GM23338 (cell line): Measurements from ENCODE around the gene KLHDC8A. TPM values are rescaled to one million over a fixed set of nuclear protein-coding genes. Genes with fewer than 3 reads are reported as not detected.
A peak's percentile ranks its signal among the peaks of the same experiment; 100 is the strongest.

Experiments
- ATAC-seq: fragments of 200-7000 bp; cut with Tn5 transposase; 3 replicates; pipeline ENCODE4 v1.9.1; 2020
- DNase-seq: peaks from one replicate; pipeline ENCODE4 v3.0.0-alpha.2; 2015; ENCODE audit warnings: low spot score
- H2AFZ ChIP-seq: fragments of 200-600 bp; sonication (generic); 2 replicates; pipeline ENCODE4 v1.8.0; 2016; ENCODE audit warnings: antibody characterized with exemption, mild to moderate bottlenecking, moderate library complexity
- H3F3A ChIP-seq: fragments of 200-600 bp; sonication (generic); replicated peaks from 2 replicates; pipeline ENCODE4 v1.8.0; 2017; ENCODE audit warnings: antibody characterized with exemption, mixed run types, low read depth
- H3K27ac ChIP-seq: fragments of 200-600 bp; sonication (generic); 2 replicates; pipeline ENCODE4 v1.6.1; 2016; ENCODE audit warnings: low read depth
- H3K27me3 ChIP-seq: fragments of 200-600 bp; sonication (generic); 2 replicates; pipeline ENCODE4 v1.8.0; 2016; ENCODE audit warnings: mild to moderate bottlenecking, mixed run types, moderate library complexity; ENCODE audit not compliant: insufficient read depth
- H3K36me3 ChIP-seq: fragments of 200-600 bp; sonication (generic); 2 replicates; pipeline ENCODE4 v1.8.0; 2016; ENCODE audit warnings: mild to moderate bottlenecking; ENCODE audit not compliant: insufficient read depth
- H3K4me1 ChIP-seq: fragments of 200-600 bp; sonication (generic); 2 replicates; pipeline ENCODE4 v1.8.0; 2016; ENCODE audit warnings: mild to moderate bottlenecking, moderate library complexity; ENCODE audit not compliant: insufficient read depth
- H3K4me2 ChIP-seq: fragments of 200-600 bp; sonication (generic); 2 replicates; pipeline ENCODE4 v1.7.1; 2017; ENCODE audit warnings: mixed run types
- H3K4me3 ChIP-seq: fragments of 200-600 bp; sonication (generic); 2 replicates; pipeline ENCODE4 v1.6.1; 2016; ENCODE audit warnings: mixed run types
- H3K79me2 ChIP-seq: fragments of 200-600 bp; sonication (generic); replicated peaks from 2 replicates; pipeline ENCODE4 v1.8.0; 2017; ENCODE audit warnings: mild to moderate bottlenecking; ENCODE audit not compliant: insufficient read depth
- H3K9me2 ChIP-seq: fragments of 200-600 bp; sonication (generic); 2 replicates; pipeline ENCODE4 v1.8.0; 2017; ENCODE audit not compliant: insufficient read depth
- H4K20me1 ChIP-seq: fragments of 200-600 bp; sonication (generic); replicated peaks from 2 replicates; pipeline ENCODE4 v1.8.0; 2017; ENCODE audit warnings: mild to moderate bottlenecking; ENCODE audit not compliant: insufficient read depth
- H3K27ac Mint-ChIP-seq: 2 replicates; pipeline ENCODE4 v1.8.0; 2020; ENCODE audit warnings: inconsistent platforms, mild to moderate bottlenecking, moderate library complexity, mixed read lengths
- H3K27me3 Mint-ChIP-seq: 3 replicates; pipeline ENCODE4 v1.8.0; 2022; ENCODE audit warnings: low read depth, mild to moderate bottlenecking, moderate library complexity, mixed read lengths, inconsistent platforms; ENCODE audit not compliant: insufficient read depth, poor library complexity
- H3K36me3 Mint-ChIP-seq: 3 replicates; pipeline ENCODE4 v1.8.0; 2021; ENCODE audit warnings: low read depth, mild to moderate bottlenecking, inconsistent platforms, moderate library complexity, mixed read lengths
- H3K4me1 Mint-ChIP-seq: 3 replicates; pipeline ENCODE4 v1.8.0; 2020; ENCODE audit warnings: mild to moderate bottlenecking, inconsistent platforms, mixed read lengths
- H3K4me3 Mint-ChIP-seq: 3 replicates; pipeline ENCODE4 v1.8.0; 2021; ENCODE audit warnings: moderate library complexity, mild to moderate bottlenecking, inconsistent platforms, mixed read lengths
- H3K9me3 Mint-ChIP-seq: 3 replicates; pipeline ENCODE4 v1.8.0; 2020; ENCODE audit warnings: moderate library complexity, mild to moderate bottlenecking, inconsistent platforms, mixed read lengths
- CTCF ChIP-seq, 2 experiments: fragments of 200-600 bp in 1 of 2; sonication (generic) in 1 of 2; conservative IDR thresholded peaks; 2 replicates each; pipeline versions ENCODE4 v1.5.1 to v1.6.1; 2016 to 2017; ENCODE audit warnings: antibody characterized with exemption in 2 of 2, low read depth in 2 of 2, mild to moderate bottlenecking in 2 of 2, moderate library complexity in 1 of 2
- EZH2phosphoT487 ChIP-seq: fragments of 200-600 bp; sonication (generic); IDR thresholded peaks from one replicate; pipeline ENCODE4 v1.8.1; 2018; ENCODE audit warnings: antibody characterized with exemption; ENCODE audit not compliant: unreplicated experiment
- JUNB ChIP-seq: IDR thresholded peaks from one replicate; pipeline ENCODE4 v1.6.1; 2016; ENCODE audit warnings: antibody characterized with exemption; ENCODE audit not compliant: unreplicated experiment
- STAT1 ChIP-seq: IDR thresholded peaks from one replicate; pipeline ENCODE4 v1.6.1; 2016; ENCODE audit warnings: antibody characterized with exemption; ENCODE audit not compliant: unreplicated experiment
- ZNF331 ChIP-seq: fragments of 250-450 bp; sonication (Bioruptor Pico); IDR thresholded peaks from 2 replicates; pipeline ENCODE4 v1.5.0; 2020; ENCODE audit warnings: low read depth, mild to moderate bottlenecking, moderate library complexity
- ZNF462 ChIP-seq: fragments of 250-450 bp; sonication (Bioruptor Pico); IDR thresholded peaks from 2 replicates; pipeline ENCODE4 v1.5.0; 2020; ENCODE audit warnings: mild to moderate bottlenecking, moderate library complexity
- polyA plus RNA-seq: library from polyadenylated mRNA; unstranded; fragments of >200 nt; fragmentation: Nextera tagmentation; extraction: Ambion mirVana; gene quantifications from 2 replicates; pipeline ENCODE4 v1.2.1, GENCODE V29; 2016
- total RNA-seq: library from RNA; depleted of rRNA; stranded (reverse); fragments of >200 nt; shearing (Covaris generic); gene quantifications from 2 replicates; pipeline ENCODE4 v1.2.3, GENCODE V29; 2014

Gene KLHDC8A
- total and polyA plus RNA-seq, 2 experiments from 2014 or later: 1.7 to 2.8 TPM

GRCh38 chr1:205293350-205294074, 63.2 kb downstream of the KLHDC8A start (continued):
- no peak for TF ChIP-seq ZNF462
- no peak for TF ChIP-seq STAT1
- no peak for TF ChIP-seq EZH2phosphoT487

- Histone ChIP-seq H3F3A (peaks cover 11% of the 10 kb centered on the region), H3K4me2 (no peak overlapping the region), H3K27me3 (no peaks in the 10 kb centered on the region), H3K36me3 (no peaks in the 10 kb centered on the region; the same call in 1 of the 2 replicates), H3K4me1 (peaks cover 34% of the 10 kb centered on the region), H2AFZ (no peak overlapping the region), H3K27ac (no peak overlapping the region), H3K9me2 (no peaks in the 10 kb centered on the region), H4K20me1 (no peaks in the 10 kb centered on the region), H3K79me2 (no peaks in the 10 kb centered on the region), H3K4me3 (no peak overlapping the region)
- H3K9me3 Mint-ChIP-seq: no peaks in the 10 kb centered on the region
- peaks cover 57% of the 10 kb centered on the region for H3K4me1 Mint-ChIP-seq
- H3K36me3 Mint-ChIP-seq: no peaks in the 10 kb centered on the region
- no peak for ATAC-seq
- H3K27me3 Mint-ChIP-seq: peaks cover 27% of the 10 kb centered on the region
- H3K27ac Mint-ChIP-seq: peak overlapping the region; percentile 27; the same call in 1 of the 2 replicates
- no peak for DNase-seq
- no peak overlapping the region for H3K4me3 Mint-ChIP-seq
- no peak for TF ChIP-seq CTCF (conservative IDR thresholded peaks at IDR 0.05; ENCODE audit: low read depth in 2 of 2)
- TF ChIP-seq STAT1: no peak
- no peak for TF ChIP-seq EZH2phosphoT487
- TF ChIP-seq JUNB: no peak
- no peak for TF ChIP-seq ZNF462
- TF ChIP-seq ZNF331 (CRISPR knock-in tag): no peak
Observed at GRCh38 chr1:205291596-205291995, 65.1 kb downstream of the KLHDC8A start.
